Loucy (cell line): ENCODE results near the gene CTSE.

Experiments
- H2AFZ ChIP-seq: fragments of 200-600 bp; sonication (generic); 2 replicates; pipeline ENCODE4 v1.6.0; 2016; ENCODE audit warnings: antibody characterized with exemption, mild to moderate bottlenecking, low read length, moderate library complexity
- H3F3A ChIP-seq: fragments of 200-600 bp; 2 replicates; pipeline ENCODE4 v1.6.0; 2016; ENCODE audit warnings: antibody characterized with exemption, low read depth, mild to moderate bottlenecking
- H3K27me3 ChIP-seq: fragments of 200-600 bp; sonication (generic); 2 replicates; pipeline ENCODE4 v1.6.1; 2014; ENCODE audit warnings: low read length, mild to moderate bottlenecking; ENCODE audit not compliant: insufficient read depth, poor library complexity, severe bottlenecking
- H3K36me3 ChIP-seq: fragments of 200-600 bp; sonication (generic); 2 replicates; pipeline ENCODE4 v1.6.1; 2016; ENCODE audit warnings: low read length; ENCODE audit not compliant: insufficient read depth
- H3K4me1 ChIP-seq: fragments of 200-600 bp; sonication (generic); 2 replicates; pipeline ENCODE4 v1.5.1; 2014; ENCODE audit warnings: low read length, mild to moderate bottlenecking; ENCODE audit not compliant: insufficient read depth, poor library complexity, severe bottlenecking
- H3K4me2 ChIP-seq: fragments of 200-600 bp; sonication (generic); 2 replicates; pipeline ENCODE4 v1.6.0; 2014; ENCODE audit warnings: antibody characterized with exemption, low read length, low read depth, mild to moderate bottlenecking; ENCODE audit not compliant: poor library complexity, severe bottlenecking
- H3K4me3 ChIP-seq: fragments of 200-600 bp; sonication (generic); 2 replicates; pipeline ENCODE4 v1.5.1; 2014; ENCODE audit warnings: low read length, mild to moderate bottlenecking, mixed read lengths; ENCODE audit not compliant: poor library complexity, severe bottlenecking
- H3K79me2 ChIP-seq: fragments of 200-600 bp; sonication (generic); 2 replicates; pipeline ENCODE4 v1.6.1; 2014; ENCODE audit warnings: low read length; ENCODE audit not compliant: insufficient read depth
- H3K9ac ChIP-seq: fragments of 200-600 bp; sonication (generic); 2 replicates; pipeline ENCODE4 v1.6.0; 2014; ENCODE audit warnings: mild to moderate bottlenecking, low read depth, low read length, moderate library complexity; ENCODE audit not compliant: poor library complexity, severe bottlenecking
- H3K9me2 ChIP-seq: fragments of 200-600 bp; sonication (generic); replicated peaks from 2 replicates; pipeline ENCODE4 v1.6.1; 2016; ENCODE audit warnings: low read depth, low read length, mixed read lengths
- H3K9me3 ChIP-seq: fragments of 200-600 bp; sonication (generic); 2 replicates; pipeline ENCODE4 v1.6.1; 2014; ENCODE audit warnings: mild to moderate bottlenecking, antibody characterized with exemption, low read length, low read depth; ENCODE audit not compliant: insufficient read depth
- H4K20me1 ChIP-seq: fragments of 200-600 bp; sonication (generic); 2 replicates; pipeline ENCODE4 v1.6.0; 2014; ENCODE audit warnings: antibody characterized with exemption, low read length, mild to moderate bottlenecking; ENCODE audit not compliant: insufficient read depth, poor library complexity, severe bottlenecking
- EZH2phosphoT487 ChIP-seq: fragments of 200-600 bp; IDR thresholded peaks from 2 replicates; pipeline ENCODE4 v1.6.1; 2018; ENCODE audit warnings: antibody characterized with exemption, mild to moderate bottlenecking, moderate library complexity, borderline replicate concordance
- TF ChIP-seq, protein P1 (sequence below): fragments of 200-600 bp; sonication (generic); conservative IDR thresholded peaks from 2 replicates; pipeline ENCODE4 v1.5.1; 2014; ENCODE audit warnings: mild to moderate bottlenecking, antibody characterized with exemption, low read length

CTSE gene

GRCh38 chr1:205994346-205994745 is 29.3 kb downstream of the CTSE start:
- Histone ChIP-seq H3K4me1 (peaks cover 15% of the 10 kb centered on the region), H3K27me3 (no peaks in the 10 kb centered on the region), H3K36me3 (no peaks in the 10 kb centered on the region), H3K9me2 (no peaks in the 10 kb centered on the region), H3K4me2 (no peak overlapping the region), H4K20me1 (no peaks in the 10 kb centered on the region), H3K4me3 (no peak overlapping the region), H3K79me2 (no peaks in the 10 kb centered on the region), H3K9ac (no peak overlapping the region), H3F3A (no peaks in the 10 kb centered on the region), H3K9me3 (no peaks in the 10 kb centered on the region), H2AFZ (no peak overlapping the region)
- TF ChIP-seq, protein P1, sequence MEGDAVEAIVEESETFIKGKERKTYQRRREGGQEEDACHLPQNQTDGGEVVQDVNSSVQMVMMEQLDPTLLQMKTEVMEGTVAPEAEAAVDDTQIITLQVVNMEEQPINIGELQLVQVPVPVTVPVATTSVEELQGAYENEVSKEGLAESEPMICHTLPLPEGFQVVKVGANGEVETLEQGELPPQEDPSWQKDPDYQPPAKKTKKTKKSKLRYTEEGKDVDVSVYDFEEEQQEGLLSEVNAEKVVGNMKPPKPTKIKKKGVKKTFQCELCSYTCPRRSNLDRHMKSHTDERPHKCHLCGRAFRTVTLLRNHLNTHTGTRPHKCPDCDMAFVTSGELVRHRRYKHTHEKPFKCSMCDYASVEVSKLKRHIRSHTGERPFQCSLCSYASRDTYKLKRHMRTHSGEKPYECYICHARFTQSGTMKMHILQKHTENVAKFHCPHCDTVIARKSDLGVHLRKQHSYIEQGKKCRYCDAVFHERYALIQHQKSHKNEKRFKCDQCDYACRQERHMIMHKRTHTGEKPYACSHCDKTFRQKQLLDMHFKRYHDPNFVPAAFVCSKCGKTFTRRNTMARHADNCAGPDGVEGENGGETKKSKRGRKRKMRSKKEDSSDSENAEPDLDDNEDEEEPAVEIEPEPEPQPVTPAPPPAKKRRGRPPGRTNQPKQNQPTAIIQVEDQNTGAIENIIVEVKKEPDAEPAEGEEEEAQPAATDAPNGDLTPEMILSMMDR: no peak
- TF ChIP-seq EZH2phosphoT487: no peak

GRCh38 chr1:205993068-205993467 is 30.6 kb downstream of the CTSE start:
- Histone ChIP-seq H4K20me1 (no peaks in the 10 kb centered on the region), H3K9me3 (no peaks in the 10 kb centered on the region), H3K9me2 (no peaks in the 10 kb centered on the region), H3K4me2 (no peak overlapping the region), H3K27me3 (no peaks in the 10 kb centered on the region), H3K79me2 (no peaks in the 10 kb centered on the region), H3K4me1 (peaks cover 18% of the 10 kb centered on the region), H3K9ac (no peak overlapping the region), H3K4me3 (no peak overlapping the region), H3K36me3 (no peaks in the 10 kb centered on the region), H2AFZ (no peak overlapping the region), H3F3A (no peaks in the 10 kb centered on the region)
- TF ChIP-seq, protein P1: no peak

GRCh38 chr1:205992218-205992882 is 31.3 kb downstream of the CTSE start:
- Histone ChIP-seq H3K9ac (no peak overlapping the region), H4K20me1 (no peaks in the 10 kb centered on the region), H3K79me2 (no peaks in the 10 kb centered on the region), H3K4me3 (no peak overlapping the region), H3K4me1 (peaks cover 18% of the 10 kb centered on the region), H3K9me3 (no peaks in the 10 kb centered on the region), H3K36me3 (no peaks in the 10 kb centered on the region), H2AFZ (no peak overlapping the region), H3K4me2 (no peak overlapping the region), H3F3A (no peaks in the 10 kb centered on the region), H3K27me3 (no peaks in the 10 kb centered on the region), H3K9me2 (no peaks in the 10 kb centered on the region)
- TF ChIP-seq EZH2phosphoT487: no peak
- TF ChIP-seq, protein P1: no peak
